22Rv1 (cell line): ENCODE measurements around the gene APBB1.

ENCODE experiments used
- H3K27ac ChIP-seq: fragments of 450-650 bp; 2 replicates; pipeline ENCODE4 v1.5.1; 2017
- ZFX ChIP-seq: fragments of 450-650 bp; IDR thresholded peaks from 2 replicates; pipeline ENCODE4 v1.6.1; 2017; ENCODE audit warnings: antibody characterized with exemption, borderline replicate concordance
- TF ChIP-seq, protein P1 (sequence below): fragments of 450-650 bp; IDR thresholded peaks from 2 replicates; pipeline ENCODE4 v1.5.1; 2017; ENCODE audit warnings: mild to moderate bottlenecking

Gene APBB1

DNA sequence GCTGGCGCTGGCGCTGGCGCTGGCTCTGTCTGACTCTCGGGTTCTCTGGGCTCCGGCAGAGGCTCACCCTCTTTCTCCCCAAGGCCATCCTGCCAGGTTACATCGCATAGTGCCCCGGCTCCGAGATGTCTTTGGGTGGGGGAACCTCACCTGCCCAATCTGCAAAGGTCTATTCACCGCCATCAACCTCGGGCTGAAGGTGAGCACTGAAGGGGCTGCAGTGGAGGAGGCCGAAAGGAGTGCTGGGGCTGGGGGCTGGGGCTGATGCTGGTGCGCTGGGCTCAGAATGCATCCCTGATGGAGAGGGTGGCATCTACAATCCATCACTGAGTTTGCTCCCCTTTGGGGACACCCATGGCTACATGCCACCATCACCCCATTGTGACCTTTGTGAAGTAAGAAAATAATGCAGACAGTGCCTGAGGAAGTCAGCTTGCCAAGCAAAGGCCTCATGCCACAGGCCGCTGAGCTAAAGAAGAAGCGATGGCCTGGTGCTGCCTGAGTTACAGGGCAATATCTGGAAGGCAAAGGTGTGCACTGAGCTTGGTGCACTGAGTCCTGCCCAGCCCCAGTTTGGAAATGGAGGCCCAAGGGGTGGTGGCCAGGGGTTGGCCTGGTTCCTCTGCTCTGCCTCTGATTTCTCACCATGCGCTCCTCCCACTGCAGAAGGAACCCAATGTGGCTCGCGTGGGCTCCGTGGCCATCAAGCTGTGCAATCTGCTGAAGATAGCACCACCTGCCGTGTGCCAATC is 28.0 kb downstream of the APBB1 start:
- peak overlapping the region; percentile 81 for H3K27ac ChIP-seq
- TF ChIP-seq ZFX = no peak
- TF ChIP-seq, protein P1, sequence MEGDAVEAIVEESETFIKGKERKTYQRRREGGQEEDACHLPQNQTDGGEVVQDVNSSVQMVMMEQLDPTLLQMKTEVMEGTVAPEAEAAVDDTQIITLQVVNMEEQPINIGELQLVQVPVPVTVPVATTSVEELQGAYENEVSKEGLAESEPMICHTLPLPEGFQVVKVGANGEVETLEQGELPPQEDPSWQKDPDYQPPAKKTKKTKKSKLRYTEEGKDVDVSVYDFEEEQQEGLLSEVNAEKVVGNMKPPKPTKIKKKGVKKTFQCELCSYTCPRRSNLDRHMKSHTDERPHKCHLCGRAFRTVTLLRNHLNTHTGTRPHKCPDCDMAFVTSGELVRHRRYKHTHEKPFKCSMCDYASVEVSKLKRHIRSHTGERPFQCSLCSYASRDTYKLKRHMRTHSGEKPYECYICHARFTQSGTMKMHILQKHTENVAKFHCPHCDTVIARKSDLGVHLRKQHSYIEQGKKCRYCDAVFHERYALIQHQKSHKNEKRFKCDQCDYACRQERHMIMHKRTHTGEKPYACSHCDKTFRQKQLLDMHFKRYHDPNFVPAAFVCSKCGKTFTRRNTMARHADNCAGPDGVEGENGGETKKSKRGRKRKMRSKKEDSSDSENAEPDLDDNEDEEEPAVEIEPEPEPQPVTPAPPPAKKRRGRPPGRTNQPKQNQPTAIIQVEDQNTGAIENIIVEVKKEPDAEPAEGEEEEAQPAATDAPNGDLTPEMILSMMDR = no peak

DNA sequence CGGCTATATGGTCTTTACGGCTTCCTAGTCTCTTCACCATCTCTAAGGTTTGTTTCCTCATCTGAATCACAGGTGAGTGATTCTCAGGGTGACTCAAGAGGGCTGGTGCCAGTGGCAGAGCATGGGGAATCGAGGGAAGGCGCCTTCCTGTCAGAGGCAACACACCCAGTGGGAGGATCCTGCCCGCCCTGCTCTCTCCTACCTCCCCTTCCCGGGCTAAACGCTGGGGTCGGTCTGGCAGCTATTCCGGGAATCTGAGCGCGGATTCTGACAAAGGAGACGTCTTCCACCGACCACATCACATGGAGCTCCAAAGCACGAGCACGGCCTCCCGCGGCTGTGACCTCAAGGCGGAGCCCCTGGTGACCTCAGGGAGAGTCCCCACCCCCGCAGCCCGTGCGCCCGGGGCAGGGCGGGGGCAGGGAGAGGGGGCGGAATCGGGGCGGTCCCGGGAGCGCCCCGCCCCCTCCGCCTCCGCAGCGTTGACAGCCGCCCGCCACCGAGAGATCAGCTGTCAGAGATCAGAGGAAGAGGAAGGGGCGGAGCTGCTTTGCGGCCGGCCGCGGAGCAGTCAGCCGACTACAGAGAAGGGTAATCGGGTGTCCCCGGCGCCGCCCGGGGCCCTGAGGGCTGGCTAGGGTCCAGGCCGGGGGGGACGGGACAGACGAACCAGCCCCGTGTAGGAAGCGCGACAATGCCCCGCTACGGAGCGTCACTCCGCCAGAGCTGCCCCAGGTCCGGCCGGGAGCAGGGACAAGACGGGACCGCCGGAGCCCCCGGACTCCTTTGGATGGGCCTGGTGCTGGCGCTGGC is 28.8 kb downstream of the APBB1 start, which contains the start of gene SMPD1:
TSS of gene SMPD1 (plus strand) at position 570 of the 813 bp plus-strand sequence. CDS start at position 695, 125 bp downstream.
- peak within 1 kb of the TSS; percentile 81 for H3K27ac ChIP-seq
- no peak for TF ChIP-seq ZFX
- TF ChIP-seq, protein P1 = no peak

DNA sequence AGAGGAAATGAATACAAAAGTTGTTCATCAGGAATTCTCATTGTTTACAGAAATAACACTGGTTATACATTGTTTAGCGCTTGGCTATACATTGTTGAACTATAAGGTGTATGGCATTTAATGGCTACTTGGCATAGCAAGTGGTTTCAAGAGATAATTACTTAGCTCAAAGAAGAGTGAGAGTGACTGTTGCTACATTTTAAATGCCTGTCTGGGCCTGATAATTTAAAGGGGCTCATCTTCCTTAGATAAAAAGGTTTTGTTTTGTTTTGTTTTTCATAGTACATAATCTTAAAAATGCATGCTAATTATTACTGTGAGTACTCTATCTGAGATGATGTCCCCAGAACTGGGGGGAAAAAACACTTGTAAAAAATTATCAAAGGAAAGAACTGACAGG is 30.1 kb downstream of the APBB1 start:
- peak overlapping the region; percentile 81 for H3K27ac ChIP-seq
- TF ChIP-seq, protein P1 = no peak
- no peak for TF ChIP-seq ZFX

DNA sequence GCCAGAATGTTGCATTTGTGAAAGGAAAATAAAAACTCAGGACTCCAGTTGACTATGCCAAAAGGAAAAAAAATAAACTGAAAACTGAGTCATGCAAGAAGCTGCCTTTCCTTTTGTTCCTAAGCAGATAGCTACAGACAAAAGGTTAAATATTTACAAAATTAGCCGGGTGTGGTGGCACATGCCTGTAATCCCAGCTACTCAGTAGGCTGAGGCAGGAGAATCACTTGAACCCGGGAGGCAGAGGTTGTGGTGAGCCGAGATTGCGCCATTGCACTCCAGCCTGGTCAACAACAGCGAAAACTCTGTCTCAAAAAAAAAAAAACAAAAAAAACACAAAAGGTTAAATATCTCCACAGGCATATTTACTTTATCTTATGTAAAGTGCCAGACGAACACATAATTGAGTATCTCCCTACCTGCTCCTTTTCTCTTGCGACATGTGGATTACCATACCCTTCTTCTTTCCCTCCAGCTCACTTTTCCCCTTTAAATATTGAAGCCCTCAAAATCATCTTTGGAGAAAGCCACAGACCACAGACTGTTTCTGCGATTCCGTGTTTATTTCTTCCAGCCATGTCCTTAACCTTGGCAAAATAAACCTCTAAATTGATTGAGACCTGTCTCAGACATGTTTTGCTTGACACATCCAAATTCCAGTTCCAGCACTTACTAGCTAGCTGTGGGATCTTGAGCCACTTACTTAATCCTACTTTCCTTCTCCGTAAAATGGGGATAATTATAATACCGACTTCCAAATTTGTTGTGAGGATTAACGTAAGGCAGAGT is 30.9 kb downstream of the APBB1 start:
- TF ChIP-seq ZFX = no peak
- TF ChIP-seq, protein P1 = no peak
- H3K27ac ChIP-seq = 0 out of 2 replicates have a peak overlapping the region, but pooled peaks have one; percentile 1

DNA sequence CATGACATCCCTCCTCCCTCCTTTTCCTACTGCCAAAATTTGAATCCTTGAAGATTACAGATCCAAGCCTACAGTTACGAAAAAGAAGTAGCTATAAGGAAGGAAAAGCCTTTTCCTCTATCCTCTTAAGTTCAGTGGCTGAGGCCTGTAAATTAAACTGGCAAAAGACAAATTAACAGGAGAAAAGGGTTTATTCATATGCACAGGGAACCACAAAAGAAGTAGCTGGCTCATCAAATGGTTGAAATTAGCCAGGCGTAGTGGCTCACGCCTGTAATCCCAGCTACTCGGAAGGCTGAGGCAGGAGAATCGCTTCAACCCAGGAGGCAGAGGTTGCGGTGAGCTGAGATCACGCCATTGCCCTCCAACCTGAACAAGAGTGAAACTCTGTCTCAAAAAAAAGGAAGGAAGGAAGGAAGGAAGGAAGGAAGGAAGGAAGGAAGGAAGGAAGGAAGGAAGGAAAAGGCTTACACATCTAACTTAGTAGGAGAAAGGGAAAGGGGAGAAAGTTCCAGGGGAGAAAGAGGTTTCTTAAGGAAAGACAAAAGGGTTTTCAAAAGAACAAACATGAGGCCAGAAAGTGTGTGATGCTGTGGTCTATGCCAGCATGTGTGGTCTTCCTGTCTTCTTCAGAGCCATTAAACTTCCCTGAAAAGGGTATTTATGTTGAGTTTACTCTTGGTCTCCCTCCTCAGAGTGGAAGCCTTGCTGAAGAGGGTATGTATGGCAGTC is 33.7 kb downstream of the APBB1 start:
- TF ChIP-seq, protein P1 = no peak
- TF ChIP-seq ZFX = no peak
- no peak overlapping the region for H3K27ac ChIP-seq

DNA sequence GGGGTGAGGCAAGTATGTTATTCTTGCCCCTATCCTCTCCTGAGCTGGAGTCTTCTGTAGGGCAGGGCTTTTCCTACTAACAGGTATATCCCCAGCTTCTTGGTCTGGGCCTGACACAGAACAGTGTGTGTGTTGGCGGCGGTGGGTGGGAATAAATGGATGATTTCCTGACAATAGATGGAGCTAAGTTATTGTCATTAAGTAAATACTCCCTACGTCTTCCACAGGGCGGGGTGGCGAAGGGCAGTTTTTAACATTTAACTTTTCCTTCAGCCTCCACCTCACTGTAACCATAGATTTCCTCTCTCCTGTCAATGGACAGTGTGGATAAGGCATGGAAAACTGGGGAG is 40.3 kb downstream of the APBB1 start:
- no peak for TF ChIP-seq ZFX
- TF ChIP-seq, protein P1 = no peak
- no peak overlapping the region for H3K27ac ChIP-seq
